Measurements from ENCODE around the gene CCNL2.
"Not testable (repeated sequence)": the region's sequence is repeated elsewhere in the genome, so short reads cannot be mapped to it uniquely, and the experiment has no call there.

Gene CCNL2

GRCh38 chr1:1432274-1432950 is 33.3 kb upstream of the CCNL2 start:
- no peak for DNase-seq

- no peak for DNase-seq
Measured at GRCh38 chr1:1431845-1432273, 32.7 kb upstream of the CCNL2 start.

- DNase-seq, result no peak
Measured at GRCh38 chr1:1430992-1431844, 32.1 kb upstream of the CCNL2 start.

- no peak for DNase-seq
Measured at GRCh38 chr1:1430114-1430982, 31.2 kb upstream of the CCNL2 start.

GRCh38 chr1:1429671-1430073 is 30.5 kb upstream of the CCNL2 start:
- DNase-seq, result no peak

GRCh38 chr1:1428967-1429366 is 29.8 kb upstream of the CCNL2 start:
- not testable (repeated sequence) for DNase-seq

GRCh38 chr1:1428174-1428573 is 29.0 kb upstream of the CCNL2 start:
- DNase-seq, result no peak

- DNase-seq, result no peak
Measured at GRCh38 chr1:1427820-1428148, 28.6 kb upstream of the CCNL2 start.

- DNase-seq, result no peak
Measured at GRCh38 chr1:1427106-1427819, 28.1 kb upstream of the CCNL2 start.

- DNase-seq, result no peak
Measured at GRCh38 chr1:1426496-1427105, 27.5 kb upstream of the CCNL2 start.

GRCh38 chr1:1425753-1426495 is 26.8 kb upstream of the CCNL2 start:
- no peak for DNase-seq

- DNase-seq, result no peak
Measured at GRCh38 chr1:1425426-1425752, 26.3 kb upstream of the CCNL2 start.

GRCh38 chr1:1424707-1425106 is 25.6 kb upstream of the CCNL2 start:
- no peak for DNase-seq

- DNase-seq, result no peak
Measured at GRCh38 chr1:1423245-1423597, 24.1 kb upstream of the CCNL2 start.

- peak; percentile 69 for DNase-seq
Measured at GRCh38 chr1:1422465-1423244, 23.5 kb upstream of the CCNL2 start.

GRCh38 chr1:1421907-1422464 is 22.9 kb upstream of the CCNL2 start:
- DNase-seq, result no peak

GRCh38 chr1:1421147-1421906 is 22.2 kb upstream of the CCNL2 start, which contains the start of gene ANKRD65:
TSS of gene ANKRD65 (minus strand) at chr1:1421276. CDS start at chr1:1421005, 271 bp downstream.
- no peak for DNase-seq

- no peak for DNase-seq
Measured at GRCh38 chr1:1420654-1421141, 21.6 kb upstream of the CCNL2 start.

GRCh38 chr1:1419813-1420653 is 20.9 kb upstream of the CCNL2 start:
- DNase-seq, result no peak
